GM18511 (cell line): ENCODE results near the gene CNTLN.
"Not testable (repeated sequence)": the region's sequence is repeated elsewhere in the genome, so short reads cannot be mapped to it uniquely, and the experiment has no call there.

Experiments used
- ATAC-seq: cut with Tn5 transposase; IDR thresholded peaks from one replicate; pipeline ENCODE4 v1.9.1; 2021; ENCODE audit warnings: mild to moderate bottlenecking, moderate library complexity; ENCODE audit not compliant: unreplicated experiment

The CNTLN gene

DNA sequence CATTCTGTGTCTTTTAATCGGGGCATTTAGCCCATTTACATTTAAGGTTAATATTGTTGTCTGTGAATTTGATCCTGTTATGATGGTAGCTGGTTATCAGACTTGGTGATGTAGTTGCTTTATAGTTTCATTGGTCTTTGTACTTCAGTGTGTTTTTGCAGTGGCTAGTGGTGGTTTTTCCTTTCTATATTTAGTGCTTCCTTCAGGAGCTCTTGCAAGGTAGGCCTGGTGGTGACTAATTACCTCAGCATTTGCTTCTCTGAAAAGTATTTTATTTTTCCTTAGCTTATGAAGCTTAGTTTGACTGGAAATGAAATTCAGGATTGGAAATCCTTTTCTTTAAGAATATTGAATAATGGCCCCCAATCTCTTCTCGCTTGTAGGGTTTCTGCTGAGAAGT is 156.9 kb downstream of the CNTLN start:
- no peak for ATAC-seq

DNA sequence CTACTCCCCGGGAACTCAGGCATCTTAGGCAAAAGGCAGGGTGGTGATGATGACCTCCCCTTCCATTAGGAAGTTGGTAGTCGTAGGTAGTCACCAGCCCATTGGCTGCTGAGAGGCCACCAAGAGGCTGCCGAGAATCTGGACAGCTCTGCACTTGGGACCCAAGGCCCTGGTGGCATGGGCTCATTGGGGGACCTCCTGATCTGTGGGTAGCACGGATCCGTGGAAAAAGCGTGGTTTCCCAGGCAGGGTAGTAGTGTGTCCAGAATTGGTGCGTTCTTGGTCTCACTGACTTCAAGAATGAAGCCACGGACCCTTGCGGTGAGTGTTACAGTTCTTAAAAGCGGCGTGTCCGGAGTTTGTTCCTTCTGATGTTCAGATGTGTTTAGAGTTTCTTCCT is 158.8 kb downstream of the CNTLN start:
- no peak for ATAC-seq

DNA sequence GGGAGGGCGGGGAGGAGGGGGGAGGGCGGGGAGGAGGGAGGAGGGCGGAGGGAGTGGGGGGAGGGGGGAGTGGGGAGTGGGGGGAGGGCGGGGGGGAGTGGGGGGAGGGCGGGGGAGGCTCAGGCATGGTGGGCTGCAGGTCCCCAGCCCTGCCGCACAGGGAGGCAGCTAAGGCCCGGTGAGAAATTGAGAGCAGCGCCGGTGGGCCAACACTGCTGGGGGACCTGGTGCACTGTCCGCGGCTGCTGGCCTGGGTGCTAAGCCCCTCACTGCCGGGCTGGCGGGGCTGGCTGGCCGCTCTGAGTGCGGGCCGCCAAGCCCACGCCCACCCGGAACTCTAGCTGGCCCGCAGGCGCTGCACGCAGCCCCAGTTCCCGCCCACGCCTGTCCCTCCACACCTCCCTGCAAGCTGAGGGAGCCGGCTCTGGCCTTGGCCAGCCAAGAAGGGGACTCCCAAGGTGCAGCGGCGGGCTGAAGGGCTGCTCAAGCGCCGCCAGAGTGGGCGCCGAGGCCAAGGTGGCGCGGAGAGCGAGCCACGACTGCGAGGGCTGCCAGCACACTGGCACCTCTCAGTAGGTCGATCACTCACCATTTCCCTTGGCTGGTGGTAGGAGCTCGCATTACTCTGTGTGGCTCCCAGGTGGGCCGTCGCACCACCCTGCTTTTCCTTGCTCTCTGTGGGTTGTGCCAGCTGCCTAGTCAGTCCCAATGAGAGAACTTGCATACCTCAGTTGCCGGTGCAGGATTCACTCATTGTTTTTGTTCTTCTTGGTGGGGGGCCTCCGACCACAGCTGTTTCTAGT is 160.2 kb downstream of the CNTLN start:
- ATAC-seq = no peak

DNA sequence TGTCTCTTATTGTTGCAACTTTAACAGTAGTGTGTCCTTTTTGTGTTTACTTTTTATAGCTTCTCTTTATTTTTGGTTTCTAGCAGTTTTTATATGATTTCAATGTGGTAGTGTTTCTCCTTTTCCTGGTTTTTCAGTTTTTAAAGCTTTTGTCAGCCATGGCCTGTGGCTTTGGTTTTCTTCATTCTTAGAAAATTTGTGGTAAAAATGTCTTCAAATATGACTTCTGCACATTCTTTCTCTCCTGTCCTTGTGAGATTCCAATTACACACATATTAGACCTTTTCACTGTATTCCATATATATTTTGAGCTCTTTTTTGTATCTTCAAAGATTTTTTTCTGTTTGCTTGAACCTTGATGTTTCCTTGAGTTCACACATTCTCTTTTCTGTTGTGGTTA is 180.5 kb downstream of the CNTLN start:
- ATAC-seq = no peak

- ATAC-seq = no peak
Measured at GRCh38 chr9:17318821-17319320, 184.0 kb downstream of the CNTLN start.

GRCh38 chr9:17319864-17320263 is 185.0 kb downstream of the CNTLN start:
- ATAC-seq = no peak

- no peak for ATAC-seq
Measured at GRCh38 chr9:17322882-17323864, 188.3 kb downstream of the CNTLN start.

- no peak for ATAC-seq
Measured at GRCh38 chr9:17328331-17328730, 193.5 kb downstream of the CNTLN start.

DNA sequence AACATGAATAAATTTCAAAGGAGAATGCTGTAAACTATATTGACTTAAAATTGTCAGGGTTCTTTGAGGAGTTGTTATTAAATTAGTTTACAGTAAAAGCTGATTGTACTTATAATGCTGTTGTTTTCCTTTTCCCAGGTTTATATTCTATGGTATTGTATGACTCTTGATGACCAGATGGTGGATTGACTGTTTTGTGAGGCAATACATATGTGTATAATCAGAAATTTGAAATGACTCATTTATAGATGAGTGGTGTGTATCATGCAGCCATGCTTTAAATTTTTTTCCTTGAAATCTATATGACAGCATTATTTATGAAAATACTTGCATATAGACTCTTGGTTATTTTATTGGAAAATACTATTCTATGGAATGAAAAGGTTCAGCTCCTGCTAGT is 195.3 kb downstream of the CNTLN start:
- ATAC-seq = no peak

DNA sequence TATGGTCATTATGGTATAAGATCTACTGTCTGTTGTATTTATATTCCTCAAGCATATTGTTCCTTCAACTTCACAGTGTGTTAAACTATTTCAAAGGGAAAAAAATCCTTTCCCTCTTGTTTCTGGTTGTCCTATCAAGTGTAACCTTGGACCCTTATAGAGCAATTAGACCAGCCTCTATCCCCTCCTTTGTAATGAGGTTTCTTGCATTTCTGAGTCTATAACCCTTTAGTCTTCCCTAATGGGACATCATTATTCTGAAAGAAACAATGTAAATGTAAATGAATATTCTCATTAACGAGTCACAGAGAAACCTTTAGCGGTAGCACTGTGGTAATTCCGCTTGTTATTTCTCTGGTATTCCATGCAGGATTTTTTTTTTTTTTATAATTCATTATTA is 197.3 kb downstream of the CNTLN start:
- ATAC-seq = no peak

GRCh38 chr9:17339156-17339555 is 204.3 kb downstream of the CNTLN start:
- no peak for ATAC-seq

DNA sequence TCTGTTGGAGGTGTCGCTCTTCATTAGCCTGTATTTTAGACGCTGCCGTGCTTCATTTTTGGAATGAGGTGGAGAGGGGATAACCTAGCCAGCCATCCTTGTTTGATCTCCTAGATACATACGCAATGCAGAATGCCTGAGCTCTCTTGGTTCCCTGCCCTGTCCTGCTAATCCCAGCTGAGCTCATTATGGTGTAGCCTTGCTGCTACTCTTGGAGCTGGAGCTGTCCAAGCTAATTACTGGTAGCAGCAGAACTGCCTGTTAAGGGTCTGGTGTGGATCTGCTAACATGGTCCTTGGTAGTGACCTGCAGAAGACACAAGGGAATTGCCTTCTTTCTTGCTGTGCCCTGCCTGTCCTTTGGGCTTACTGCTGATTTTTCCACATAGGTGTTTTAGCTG is 207.9 kb downstream of the CNTLN start:
- ATAC-seq = no peak

DNA sequence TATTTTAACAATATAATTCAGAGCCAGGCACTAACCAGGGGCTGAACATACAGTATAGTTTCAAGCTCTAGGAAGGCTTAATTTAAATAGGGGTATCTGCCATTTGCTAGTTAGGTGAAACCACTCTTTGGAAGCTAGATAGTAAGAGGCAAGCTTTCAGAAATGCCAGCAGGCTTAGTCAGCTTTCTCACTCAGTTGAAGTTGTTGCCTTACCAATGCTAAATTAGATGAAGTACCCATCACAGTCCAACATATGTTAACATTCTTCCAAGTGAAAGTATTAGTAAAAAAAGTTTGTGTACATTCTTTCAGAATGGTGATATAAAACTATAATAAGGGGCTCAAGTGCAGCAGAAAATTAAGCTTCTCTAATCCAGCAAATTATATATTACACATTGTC is 215.0 kb downstream of the CNTLN start:
- no peak for ATAC-seq

DNA sequence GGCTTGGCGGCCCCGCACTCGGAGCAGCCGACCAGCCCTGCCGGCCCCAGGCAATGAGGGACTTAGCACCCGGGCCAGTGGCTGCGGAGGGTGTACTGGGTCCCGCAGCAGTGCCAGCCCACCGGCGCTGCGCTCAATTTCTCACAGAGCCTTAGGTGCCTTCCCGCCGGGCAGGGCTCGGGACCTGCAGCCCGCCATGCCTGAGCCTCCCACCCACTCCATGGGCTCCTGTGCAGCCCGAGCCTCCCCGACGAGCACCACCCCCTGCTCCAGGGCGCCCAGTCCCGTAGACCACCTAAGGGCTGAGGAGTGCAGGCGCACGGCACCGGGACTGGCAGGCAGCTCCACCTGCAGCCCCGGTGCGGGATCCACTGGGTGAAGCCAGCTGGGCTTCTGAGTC is 219.2 kb downstream of the CNTLN start:
- not testable (repeated sequence) for ATAC-seq

DNA sequence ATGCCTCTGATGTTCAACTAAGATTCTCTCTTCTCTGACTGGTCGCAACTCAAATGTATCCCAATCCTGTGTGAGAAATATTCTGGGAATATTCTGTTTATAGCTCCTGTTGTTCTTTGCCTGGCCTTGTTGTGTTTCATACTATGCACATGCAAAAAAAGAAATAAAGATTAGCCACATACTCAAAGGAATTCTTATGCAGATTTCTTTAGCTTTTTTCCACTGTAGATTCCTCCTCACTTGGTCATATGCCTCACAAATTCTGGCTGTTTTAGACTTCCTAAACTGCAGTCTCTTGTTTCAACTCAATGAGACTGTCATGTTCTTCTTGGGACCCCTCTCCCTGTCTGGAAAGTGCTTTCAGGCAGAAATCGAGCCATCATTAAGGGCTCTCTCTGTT is 226.5 kb downstream of the CNTLN start:
- no peak for ATAC-seq

DNA sequence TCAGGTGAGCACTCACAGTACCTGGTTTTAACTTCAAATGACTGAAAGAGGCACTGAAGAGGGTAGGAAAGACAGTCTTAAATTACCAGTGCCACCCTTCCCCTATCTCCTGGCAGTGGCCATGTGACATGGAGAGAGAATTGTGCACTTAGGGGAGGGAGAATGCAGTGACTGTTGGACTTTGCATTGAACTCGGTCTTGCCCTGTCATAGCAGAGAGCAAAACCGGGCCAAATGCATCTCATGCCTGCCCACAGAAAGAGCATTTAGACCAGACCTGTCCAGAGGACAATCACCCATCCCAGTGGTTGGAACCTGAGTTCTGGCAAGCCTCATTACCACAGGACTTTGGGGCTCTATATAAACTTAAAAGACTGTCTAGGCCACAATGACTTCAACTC is 232.2 kb downstream of the CNTLN start:
- ATAC-seq = no peak

DNA sequence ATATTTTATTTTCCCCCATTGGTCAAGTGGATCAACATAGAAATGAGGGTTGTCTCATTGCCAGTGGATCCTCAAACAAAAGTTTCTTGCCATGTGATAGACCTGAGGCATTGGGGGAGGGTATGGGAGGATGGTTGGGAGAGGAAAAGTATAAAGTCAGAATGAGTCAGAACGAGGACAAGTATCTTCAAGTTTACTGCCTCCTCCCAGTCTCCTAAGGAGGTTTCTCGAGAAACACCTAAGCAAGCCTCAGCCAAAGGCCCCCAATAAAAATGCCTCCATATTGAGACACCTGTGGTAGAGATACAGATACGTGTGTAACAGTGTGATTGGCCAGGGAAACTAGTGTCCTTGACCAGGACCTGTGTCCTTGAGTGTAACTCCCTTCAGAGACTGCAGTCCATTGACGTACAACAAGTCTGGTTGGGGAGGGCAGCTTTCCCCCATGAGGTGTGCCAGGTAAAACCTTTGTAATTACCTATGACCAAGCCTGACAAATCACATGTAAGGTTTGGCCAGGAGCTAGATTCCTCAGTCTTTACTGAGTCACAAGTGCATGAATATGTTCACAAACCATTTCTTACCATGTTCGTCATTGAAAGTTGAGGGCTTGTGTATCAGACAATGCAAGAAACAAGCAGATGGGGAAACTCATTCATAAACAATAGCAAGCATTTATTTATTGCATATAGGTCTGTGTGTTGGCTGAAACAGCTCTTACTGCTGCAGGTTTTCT is 245.5 kb downstream of the CNTLN start:
- ATAC-seq = no peak

- no peak for ATAC-seq
Measured at GRCh38 chr9:17387565-17387964, 252.7 kb downstream of the CNTLN start.

DNA sequence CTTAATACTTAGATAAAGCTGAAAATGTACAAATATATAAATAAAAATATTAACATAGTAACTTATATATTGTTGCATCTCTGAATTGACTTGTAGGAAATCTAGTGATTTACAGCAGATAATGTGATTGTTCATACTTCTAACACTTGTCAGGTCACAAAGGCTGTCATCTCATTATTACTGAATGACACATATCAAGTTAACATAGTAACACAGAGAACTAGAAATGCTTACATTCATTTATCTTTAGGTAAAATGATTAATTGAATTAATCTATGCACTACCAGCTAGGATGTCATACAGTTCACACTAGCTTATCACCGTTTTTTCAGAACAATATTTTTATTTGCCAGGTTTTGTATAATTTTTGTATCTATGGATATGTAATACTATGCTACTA is 254.2 kb downstream of the CNTLN start:
- no peak for ATAC-seq

GRCh38 chr9:17394881-17395510 is 260.2 kb downstream of the CNTLN start:
- no peak for ATAC-seq
